HTERT RPE-1 (cell line): Measurements from ENCODE around the gene HMBS.
"Not testable (repeated sequence)": the region's sequence is repeated elsewhere in the genome, so short reads cannot be mapped to it uniquely, and the experiment has no call there.

Source experiments
- in situ Hi-C: fragments of 300-500 bp; cut with MboI; formaldehyde crosslinking; loops from 4 replicates; pipeline ENCODE4 v1.14.3; 2020; ENCODE audit warnings: low sequenced_read_pairs

HMBS gene

GRCh38 chr11:119118227-119118626 lies 33.5 kb downstream of the HMBS start:
- in situ Hi-C loops: no loop called here

DNA sequence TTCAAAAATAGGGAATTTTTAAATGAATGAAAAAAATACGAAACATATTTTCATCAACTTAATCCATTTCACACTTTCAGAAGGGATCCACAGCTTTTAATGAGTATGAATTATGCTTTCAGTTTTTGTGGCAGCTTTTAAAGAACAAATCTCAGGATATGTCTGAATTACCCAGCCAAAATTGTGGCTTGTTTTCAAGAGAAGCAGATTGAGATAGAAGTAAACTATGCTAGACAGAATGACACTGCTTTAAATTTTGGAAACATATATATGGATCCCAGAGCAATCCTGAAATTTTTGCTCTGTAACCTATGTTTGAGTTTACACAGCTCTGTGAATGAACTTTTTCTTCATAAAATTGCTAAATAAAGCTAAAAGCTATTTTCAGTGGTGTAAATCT lies 34.3 kb downstream of the HMBS start:
- in situ Hi-C loops: no loop called here

DNA sequence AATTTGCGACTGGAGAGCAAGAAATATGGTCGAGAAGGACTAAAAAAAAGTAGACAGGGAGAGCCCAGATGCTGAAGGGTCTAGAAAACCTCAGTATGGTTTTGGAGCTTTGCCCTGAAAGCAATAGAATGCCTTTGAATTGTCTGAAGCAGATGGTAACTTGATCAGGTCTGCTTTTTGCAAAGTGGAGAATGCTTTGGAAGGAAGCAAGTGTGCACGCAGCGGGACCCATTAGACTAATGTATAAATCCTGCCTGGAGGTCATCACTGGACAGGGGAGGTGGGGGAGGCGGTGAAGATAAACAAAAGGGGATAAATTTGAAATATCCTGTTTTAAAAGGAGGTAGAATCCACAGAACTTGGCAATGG lies 35.9 kb downstream of the HMBS start:
- in situ Hi-C loops: no loop called here

GRCh38 chr11:119121008-119121810 lies 36.5 kb downstream of the HMBS start, which contains the start of gene HINFP:
TSS of gene HINFP (plus strand) at chr11:119121580. CDS start at chr11:119126945, 5,365 bp downstream.
- in situ Hi-C loops: no loop called here

DNA sequence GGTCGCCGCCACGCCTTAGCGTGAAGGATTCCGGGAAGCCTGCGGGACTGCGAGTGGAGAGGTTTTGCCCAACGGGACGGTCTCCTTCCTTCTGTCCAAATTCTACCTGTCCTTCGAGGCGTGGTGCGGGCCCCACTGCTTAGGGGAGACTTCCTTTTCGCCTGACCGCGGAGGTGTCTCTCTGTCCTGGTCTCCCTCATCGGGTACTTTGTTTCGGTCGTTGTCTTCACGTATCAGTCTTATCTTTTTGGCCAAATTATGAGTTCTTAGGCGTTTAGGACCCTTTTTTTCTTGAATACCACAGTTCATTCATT lies 37.1 kb downstream of the HMBS start:
- in situ Hi-C loops: no loop called here

DNA sequence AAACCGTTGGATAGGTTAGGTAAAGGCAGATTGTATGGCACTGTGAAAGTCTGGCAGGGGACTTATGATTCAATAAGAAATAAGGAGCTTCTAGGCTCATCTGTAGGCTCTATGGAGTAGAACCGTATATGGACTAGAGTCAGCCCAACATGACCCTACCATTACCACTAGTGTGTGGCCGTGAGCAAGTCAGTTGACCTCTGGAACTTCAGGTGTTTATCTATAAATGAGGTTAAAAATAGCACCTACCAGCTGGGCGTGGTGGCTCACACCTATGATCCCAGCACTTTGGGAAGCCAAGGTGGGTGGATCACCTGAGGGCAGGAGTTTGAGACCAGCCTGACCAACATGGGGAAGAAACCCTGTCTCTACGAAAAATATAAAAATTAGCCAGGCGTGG lies 41.1 kb downstream of the HMBS start:
- in situ Hi-C loops: no loop called here

- in situ Hi-C loops: no loop called here
Observed at GRCh38 chr11:119126675-119127268, 42.1 kb downstream of the HMBS start.

DNA sequence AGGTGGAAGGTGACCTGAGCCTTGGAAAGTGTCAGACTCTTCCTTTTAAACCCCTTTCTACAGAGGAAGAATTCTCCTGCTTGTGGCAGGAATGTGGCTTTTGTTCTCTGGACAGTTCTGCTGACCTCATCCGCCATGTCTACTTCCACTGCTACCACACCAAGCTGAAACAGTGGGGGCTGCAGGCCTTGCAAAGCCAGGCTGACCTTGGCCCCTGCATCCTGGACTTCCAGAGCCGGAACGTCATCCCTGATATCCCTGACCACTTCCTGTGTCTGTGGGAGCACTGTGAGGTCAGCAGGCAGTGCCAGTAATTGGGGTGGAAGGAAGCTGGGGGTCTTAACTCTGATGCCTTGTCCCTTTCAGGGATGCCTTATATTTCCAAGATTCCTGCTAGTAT lies 46.0 kb downstream of the HMBS start:
- in situ Hi-C loops: no loop called here

- in situ Hi-C loops: no loop called here
Observed at GRCh38 chr11:119134389-119134978, 49.8 kb downstream of the HMBS start.

DNA sequence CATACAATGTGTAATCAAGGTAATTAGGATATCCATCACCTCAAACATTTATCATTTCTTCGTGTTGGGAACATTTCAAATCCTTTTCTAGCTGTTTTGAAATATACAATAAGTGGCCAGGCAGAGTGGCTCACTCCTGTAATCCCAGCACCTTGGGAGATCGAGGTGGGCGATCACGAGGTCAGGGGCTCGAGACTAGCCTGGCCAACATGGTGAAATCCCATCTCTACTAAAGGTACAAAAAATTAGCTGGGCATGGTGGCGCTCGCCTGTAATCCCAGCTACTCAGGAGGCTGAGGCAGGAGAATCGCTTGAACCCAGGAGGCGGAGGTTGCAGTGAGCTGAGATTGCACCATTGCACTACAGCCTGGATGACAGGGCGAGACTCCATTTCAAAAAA lies 54.6 kb downstream of the HMBS start:
- in situ Hi-C loops: not testable (repeated sequence)
